ENCODE measurements around the gene TMX4.
"Not testable (repeated sequence)": the region's sequence is repeated elsewhere in the genome, so short reads cannot be mapped to it uniquely, and the experiment has no call there.

The TMX4 gene

GRCh38 chr20:8019246-8019997 lies at the start of gene TMX4:
TSS of gene TMX4 (minus strand) at chr20:8019761. CDS start at chr20:8019613, 148 bp downstream.
- DNase-seq: peak; percentile 90

- DNase-seq: no peak
These were observed 47.5 kb upstream of the TMX4 start for GRCh38 chr20:8067082-8067481.

- DNase-seq: no peak
These were observed 47.1 kb upstream of the TMX4 start for GRCh38 chr20:8066662-8067061.

GRCh38 chr20:8065691-8066090 lies 46.1 kb upstream of the TMX4 start:
- no peak for DNase-seq

- DNase-seq: no peak
These were observed 43.2 kb upstream of the TMX4 start for GRCh38 chr20:8062756-8063155.

GRCh38 chr20:8061861-8062518 lies 42.4 kb upstream of the TMX4 start:
- no peak for DNase-seq

- no peak for DNase-seq
These were observed 41.4 kb upstream of the TMX4 start for GRCh38 chr20:8060977-8061376.

GRCh38 chr20:8057871-8058270 lies 38.3 kb upstream of the TMX4 start:
- DNase-seq: no peak

- no peak for DNase-seq
These were observed 35.5 kb upstream of the TMX4 start for GRCh38 chr20:8055096-8055495.

- no peak for DNase-seq
These were observed 30.7 kb upstream of the TMX4 start for GRCh38 chr20:8050157-8050837.

- no peak for DNase-seq
These were observed 29.7 kb upstream of the TMX4 start for GRCh38 chr20:8049310-8049709.

GRCh38 chr20:8045946-8046345 lies 26.4 kb upstream of the TMX4 start:
- no peak for DNase-seq

GRCh38 chr20:8043687-8044282 lies 24.2 kb upstream of the TMX4 start:
- DNase-seq: no peak

- DNase-seq: no peak
These were observed 19.5 kb upstream of the TMX4 start for GRCh38 chr20:8039042-8039441.

GRCh38 chr20:8036771-8037170 lies 17.2 kb upstream of the TMX4 start:
- no peak for DNase-seq

GRCh38 chr20:8033151-8033841 lies 13.7 kb upstream of the TMX4 start:
- no peak for DNase-seq

- DNase-seq: no peak
These were observed 12.9 kb upstream of the TMX4 start for GRCh38 chr20:8032499-8032898.

- DNase-seq: not testable (repeated sequence)
These were observed 12.0 kb upstream of the TMX4 start for GRCh38 chr20:8031539-8031938.

- DNase-seq: no peak
These were observed 2.1 kb upstream of the TMX4 start for GRCh38 chr20:8021541-8022269.

- DNase-seq: no peak
These were observed 936 bp upstream of the TMX4 start for GRCh38 chr20:8020314-8021079.

- DNase-seq: no peak
These were observed 362 bp upstream of the TMX4 start for GRCh38 chr20:8019998-8020247.

GRCh38 chr20:8018958-8019245 lies 659 bp downstream of the TMX4 start:
- DNase-seq: peak; percentile 65
